Measurements from ENCODE around the gene FAM180B.
"Not testable (repeated sequence)": the region's sequence is repeated elsewhere in the genome, so short reads cannot be mapped to it uniquely, and the experiment has no call there.

Gene FAM180B

DNA sequence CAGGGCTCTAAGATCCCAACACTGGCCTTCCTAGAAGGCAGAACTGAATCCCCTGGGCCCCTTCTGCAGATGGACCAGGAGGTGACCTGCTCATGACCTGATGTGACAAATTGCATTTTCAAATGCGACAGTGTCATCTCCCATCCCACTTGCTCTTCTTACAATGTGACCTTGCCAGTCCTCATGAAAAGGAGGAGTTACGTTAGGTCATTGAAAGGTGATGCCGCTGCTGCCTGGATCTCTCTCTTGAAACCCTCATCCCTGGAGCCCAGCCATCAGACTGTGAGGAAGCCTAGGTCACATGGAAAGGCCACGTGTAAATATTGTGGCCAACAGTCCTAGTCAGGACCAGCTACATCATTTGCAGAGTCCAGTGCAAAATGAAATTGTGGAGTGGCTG lies 13.4 kb downstream of the FAM180B start:
- DNase-seq = no peak

GRCh38 chr11:47603295-47603694 lies 16.8 kb downstream of the FAM180B start:
- DNase-seq = no peak

GRCh38 chr11:47605921-47606320 lies 19.4 kb downstream of the FAM180B start:
- DNase-seq = no peak

DNA sequence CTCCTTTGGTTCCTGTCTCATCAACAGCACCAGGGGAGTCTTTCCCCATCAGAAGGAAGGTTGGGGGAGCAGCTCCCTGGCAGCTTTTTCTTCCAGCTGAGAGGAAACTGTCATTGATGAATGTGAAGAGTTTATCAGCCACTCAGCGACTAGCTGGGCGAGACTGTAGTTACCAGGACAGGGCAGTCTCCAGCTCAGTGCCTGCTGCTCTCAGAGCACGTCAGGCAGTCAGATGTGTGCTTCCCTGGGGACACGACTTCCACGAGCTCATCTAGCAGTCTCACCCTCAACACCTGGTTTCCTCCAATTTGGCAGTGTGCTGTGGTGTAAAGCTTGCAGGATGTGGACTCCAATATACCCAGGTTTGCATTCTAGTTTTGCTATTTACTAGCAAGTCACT lies 20.3 kb downstream of the FAM180B start:
- DNase-seq = no peak

DNA sequence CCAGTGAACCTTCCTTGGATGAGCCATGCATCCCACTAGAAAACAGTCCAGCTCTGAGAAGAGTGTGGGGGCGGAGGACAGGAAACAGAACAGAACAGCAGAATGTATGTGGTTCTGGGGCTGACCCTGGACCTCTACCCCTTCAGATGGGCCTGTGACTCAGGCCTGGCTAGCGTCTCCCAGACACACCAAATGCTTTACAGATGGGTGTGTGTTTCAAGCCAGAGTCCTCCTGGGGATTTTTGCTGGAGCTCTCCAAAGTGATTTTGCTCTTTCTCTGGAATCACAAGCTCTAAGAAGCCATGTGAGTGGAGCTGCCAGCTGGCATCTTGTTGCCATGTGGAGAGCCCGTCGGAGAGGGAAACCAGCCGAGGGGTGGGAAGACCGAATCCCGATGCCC lies 20.9 kb downstream of the FAM180B start:
- DNase-seq = no peak

- no peak for DNase-seq
Observed at GRCh38 chr11:47609675-47610074, 23.2 kb downstream of the FAM180B start.

DNA sequence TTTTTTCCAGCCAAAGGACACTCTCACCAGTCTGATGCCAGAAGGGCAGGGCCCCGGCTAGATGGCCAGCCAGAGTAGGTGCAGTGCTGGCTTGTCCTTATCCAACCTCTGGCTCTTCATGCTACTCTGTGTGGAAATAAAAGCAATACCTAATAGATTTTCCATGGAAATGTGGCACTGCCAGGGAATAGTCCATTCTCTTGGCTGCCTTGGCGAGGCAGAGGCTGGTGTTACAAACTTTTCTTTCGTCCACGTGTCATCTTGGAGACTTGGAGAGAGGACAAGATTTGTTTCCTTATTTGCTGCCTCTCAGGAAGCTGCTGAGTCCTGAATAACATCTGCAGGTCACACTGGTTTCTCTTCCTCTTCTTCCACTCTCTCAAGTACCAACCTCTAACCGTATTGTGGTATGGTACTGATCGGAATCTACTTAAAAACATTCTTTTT lies 24.9 kb downstream of the FAM180B start:
- no peak for DNase-seq

- no peak for DNase-seq
Observed at GRCh38 chr11:47615249-47615648, 28.8 kb downstream of the FAM180B start.

- DNase-seq = no peak
Observed at GRCh38 chr11:47616726-47617416, 30.4 kb downstream of the FAM180B start.

GRCh38 chr11:47617417-47617809 lies 30.9 kb downstream of the FAM180B start:
- DNase-seq = no peak

DNA sequence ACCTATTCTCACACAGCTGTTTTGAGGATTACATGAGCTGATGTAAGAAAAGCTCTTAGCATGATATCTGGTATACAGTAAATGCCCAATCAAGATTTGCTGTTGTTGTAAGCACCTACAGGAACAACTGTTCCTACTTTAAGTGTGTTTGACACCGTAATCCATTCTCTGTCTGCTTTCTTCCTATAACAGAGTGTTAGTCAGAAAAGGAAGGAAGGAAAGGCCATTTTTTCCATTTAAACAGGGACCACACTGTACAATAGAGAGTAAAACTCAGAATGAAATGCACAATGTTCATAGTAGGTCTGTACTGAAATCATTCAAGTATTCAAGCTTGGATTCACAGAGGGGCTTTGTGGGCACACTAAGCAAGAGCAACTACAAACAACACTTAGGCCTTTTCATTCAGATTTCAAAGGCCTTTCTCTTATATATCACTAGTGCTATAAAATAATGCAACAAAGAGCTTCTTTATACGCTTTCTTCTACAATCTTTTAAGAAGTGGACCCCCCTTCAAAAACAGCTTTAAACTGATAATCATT lies 34.4 kb downstream of the FAM180B start:
- DNase-seq = no peak

- DNase-seq = no peak
Observed at GRCh38 chr11:47626234-47626633, 39.8 kb downstream of the FAM180B start.

- no peak for DNase-seq
Observed at GRCh38 chr11:47628026-47628425, 41.5 kb downstream of the FAM180B start.

DNA sequence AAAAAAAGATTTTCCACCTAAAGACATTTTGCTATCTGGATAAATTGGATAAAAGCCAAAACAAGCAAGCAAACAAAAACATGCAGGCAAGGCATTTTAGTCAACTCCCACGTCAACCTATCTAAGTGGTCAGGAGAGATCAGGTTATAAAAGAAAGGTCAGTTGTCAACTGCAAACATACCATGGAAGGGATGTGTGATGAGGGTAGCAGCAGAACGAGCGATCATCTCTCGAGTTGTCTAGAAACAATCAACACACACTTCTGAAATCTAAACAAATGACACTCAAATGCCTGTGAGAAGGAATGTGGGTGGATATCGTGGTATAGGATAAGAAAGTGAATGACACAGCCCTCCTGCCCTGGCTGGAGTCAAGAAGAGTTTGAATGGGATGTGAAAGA lies 45.0 kb downstream of the FAM180B start:
- DNase-seq = no peak

DNA sequence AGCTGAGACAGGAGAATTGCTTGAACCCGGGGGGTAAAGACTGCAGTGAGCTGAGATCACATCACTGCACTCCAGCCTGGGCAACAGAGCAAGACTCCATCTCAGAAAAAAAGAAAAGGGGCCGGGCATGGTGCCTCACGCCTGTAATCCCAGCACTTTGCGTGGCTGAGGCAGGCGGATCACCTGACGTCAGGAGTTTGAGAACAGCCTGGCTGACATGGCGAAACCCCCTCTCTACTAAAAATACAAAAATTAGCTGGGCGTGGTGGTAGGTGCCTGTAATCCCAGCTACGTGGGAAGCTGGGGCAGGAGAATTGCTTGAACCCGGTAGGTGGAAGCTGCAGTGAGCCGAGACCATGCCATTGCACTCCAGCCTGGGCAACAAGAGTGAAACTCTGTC lies 49.9 kb downstream of the FAM180B start:
- DNase-seq = not testable (repeated sequence)

All from activated CD4-positive, CD25-positive, alpha-beta regulatory T cell (primary cell).